ENCODE measurements around the gene SLC25A23.

The SLC25A23 gene

GRCh38 chr19:6489278-6490061 is 29.9 kb upstream of the SLC25A23 start:
- TF ChIP-seq GATA3 (IDR thresholded peaks at IDR 0.05; ENCODE audit: low read depth, low read length) (no peak), GATA2 (IDR thresholded peaks at IDR 0.05; ENCODE audit: low read depth, low read length) (no peak)

- TF ChIP-seq GATA2 (IDR thresholded peaks at IDR 0.05; ENCODE audit: low read depth, low read length), result no peak
- TF ChIP-seq GATA3 (IDR thresholded peaks at IDR 0.05; ENCODE audit: low read depth, low read length), result no peak
These were observed 25.2 kb upstream of the SLC25A23 start for GRCh38 chr19:6484831-6485230.

GRCh38 chr19:6484230-6484629 is 24.6 kb upstream of the SLC25A23 start:
- TF ChIP-seq GATA3 (IDR thresholded peaks at IDR 0.05; ENCODE audit: low read depth, low read length), result no peak
- no peak for TF ChIP-seq GATA2 (IDR thresholded peaks at IDR 0.05; ENCODE audit: low read depth, low read length)

- no peak for TF ChIP-seq GATA3 (IDR thresholded peaks at IDR 0.05; ENCODE audit: low read depth, low read length)
- TF ChIP-seq GATA2 (IDR thresholded peaks at IDR 0.05; ENCODE audit: low read depth, low read length), result no peak
These were observed 23.6 kb upstream of the SLC25A23 start for GRCh38 chr19:6483235-6483634.

GRCh38 chr19:6482343-6482686 is 22.7 kb upstream of the SLC25A23 start:
- TF ChIP-seq GATA2 (IDR thresholded peaks at IDR 0.05; ENCODE audit: low read depth, low read length) (no peak), GATA3 (IDR thresholded peaks at IDR 0.05; ENCODE audit: low read depth, low read length) (no peak)

GRCh38 chr19:6481541-6482342 is 22.1 kb upstream of the SLC25A23 start, which contains the start of gene DENND1C:
Gene DENND1C, minus strand, starts transcription at chr19:6481787. Its CDS starts 92 bp downstream, at chr19:6481695.
- TF ChIP-seq GATA2 (IDR thresholded peaks at IDR 0.05; ENCODE audit: low read depth, low read length), result no peak
- TF ChIP-seq GATA3 (IDR thresholded peaks at IDR 0.05; ENCODE audit: low read depth, low read length), result no peak

GRCh38 chr19:6480848-6481415 is 21.3 kb upstream of the SLC25A23 start:
- TF ChIP-seq GATA2 (IDR thresholded peaks at IDR 0.05; ENCODE audit: low read depth, low read length), result no peak
- no peak for TF ChIP-seq GATA3 (IDR thresholded peaks at IDR 0.05; ENCODE audit: low read depth, low read length)

GRCh38 chr19:6479836-6480398 is 20.3 kb upstream of the SLC25A23 start:
- TF ChIP-seq GATA2 (IDR thresholded peaks at IDR 0.05; ENCODE audit: low read depth, low read length) (no peak), GATA3 (IDR thresholded peaks at IDR 0.05; ENCODE audit: low read depth, low read length) (no peak)

- TF ChIP-seq GATA3 (IDR thresholded peaks at IDR 0.05; ENCODE audit: low read depth, low read length) (no peak), GATA2 (IDR thresholded peaks at IDR 0.05; ENCODE audit: low read depth, low read length) (no peak)
These were observed 19.2 kb upstream of the SLC25A23 start for GRCh38 chr19:6478815-6479214.

- TF ChIP-seq GATA3 (IDR thresholded peaks at IDR 0.05; ENCODE audit: low read depth, low read length), result no peak
- TF ChIP-seq GATA2 (IDR thresholded peaks at IDR 0.05; ENCODE audit: low read depth, low read length), result no peak
These were observed 17.4 kb upstream of the SLC25A23 start for GRCh38 chr19:6476896-6477431.

- TF ChIP-seq GATA2 (IDR thresholded peaks at IDR 0.05; ENCODE audit: low read depth, low read length), result no peak
- TF ChIP-seq GATA3 (IDR thresholded peaks at IDR 0.05; ENCODE audit: low read depth, low read length), result no peak
These were observed 16.7 kb upstream of the SLC25A23 start for GRCh38 chr19:6476155-6476895.

GRCh38 chr19:6475321-6476108 is 15.9 kb upstream of the SLC25A23 start:
- TF ChIP-seq GATA2 (IDR thresholded peaks at IDR 0.05; ENCODE audit: low read depth, low read length) (no peak), GATA3 (IDR thresholded peaks at IDR 0.05; ENCODE audit: low read depth, low read length) (no peak)

- TF ChIP-seq GATA3 (IDR thresholded peaks at IDR 0.05; ENCODE audit: low read depth, low read length), result no peak
- no peak for TF ChIP-seq GATA2 (IDR thresholded peaks at IDR 0.05; ENCODE audit: low read depth, low read length)
These were observed 14.1 kb upstream of the SLC25A23 start for GRCh38 chr19:6473647-6474046.
